Activated T-helper 2 cell treated with anti-CD3 and anti-CD28 coated beads, Interferon-gamma antibody, Interleukin-2, Interleukin-4, amounts not matched to agents 10 μg/mL and 5 μg/mL and 100 μg/mL, durations not matched to agents 14 hours and 24 hours and 36 hours (primary cell): ENCODE data around the gene IL1RN. TPM values are rescaled to one million over a fixed set of nuclear protein-coding genes. Genes with fewer than 3 reads are reported as not detected.
A peak's percentile ranks its signal among the peaks of the same experiment; 100 is the strongest.

Experiments used
- DNase-seq: peaks from one replicate; pipeline ENCODE4 v3.0.0; 2021; ENCODE audit warnings: low spot score
- H3K27ac Mint-ChIP-seq: one replicate; pipeline ENCODE4 v1.8.0; 2021; ENCODE audit warnings: mixed read lengths
- H3K27me3 Mint-ChIP-seq: one replicate; pipeline ENCODE4 v1.8.0; 2021; ENCODE audit warnings: low read depth, mixed read lengths
- H3K36me3 Mint-ChIP-seq: one replicate; pipeline ENCODE4 v1.8.0; 2021; ENCODE audit warnings: low read depth, mixed read lengths
- H3K4me1 Mint-ChIP-seq: one replicate; pipeline ENCODE4 v1.8.0; 2021; ENCODE audit warnings: low read depth, mixed read lengths
- H3K4me3 Mint-ChIP-seq: one replicate; pipeline ENCODE4 v1.8.0; 2021; ENCODE audit warnings: low read depth, mild to moderate bottlenecking, moderate library complexity, mixed read lengths
- H3K9me3 Mint-ChIP-seq: one replicate; pipeline ENCODE4 v1.8.0; 2021; ENCODE audit warnings: mixed read lengths
- intact Hi-C: fragments of 100-400 bp; cut with micrococcal nuclease; formaldehyde crosslinking; loops from one replicate; pipeline ENCODE4 v1.15.1; 2023
- total RNA-seq: library from RNA; stranded (reverse); gene quantifications from 2 replicates; pipeline ENCODE4 v1.2.3, GENCODE V29; 2022

The IL1RN gene
- total RNA-seq, 1 donor from 2014 or later, result 15.9 TPM

DNA sequence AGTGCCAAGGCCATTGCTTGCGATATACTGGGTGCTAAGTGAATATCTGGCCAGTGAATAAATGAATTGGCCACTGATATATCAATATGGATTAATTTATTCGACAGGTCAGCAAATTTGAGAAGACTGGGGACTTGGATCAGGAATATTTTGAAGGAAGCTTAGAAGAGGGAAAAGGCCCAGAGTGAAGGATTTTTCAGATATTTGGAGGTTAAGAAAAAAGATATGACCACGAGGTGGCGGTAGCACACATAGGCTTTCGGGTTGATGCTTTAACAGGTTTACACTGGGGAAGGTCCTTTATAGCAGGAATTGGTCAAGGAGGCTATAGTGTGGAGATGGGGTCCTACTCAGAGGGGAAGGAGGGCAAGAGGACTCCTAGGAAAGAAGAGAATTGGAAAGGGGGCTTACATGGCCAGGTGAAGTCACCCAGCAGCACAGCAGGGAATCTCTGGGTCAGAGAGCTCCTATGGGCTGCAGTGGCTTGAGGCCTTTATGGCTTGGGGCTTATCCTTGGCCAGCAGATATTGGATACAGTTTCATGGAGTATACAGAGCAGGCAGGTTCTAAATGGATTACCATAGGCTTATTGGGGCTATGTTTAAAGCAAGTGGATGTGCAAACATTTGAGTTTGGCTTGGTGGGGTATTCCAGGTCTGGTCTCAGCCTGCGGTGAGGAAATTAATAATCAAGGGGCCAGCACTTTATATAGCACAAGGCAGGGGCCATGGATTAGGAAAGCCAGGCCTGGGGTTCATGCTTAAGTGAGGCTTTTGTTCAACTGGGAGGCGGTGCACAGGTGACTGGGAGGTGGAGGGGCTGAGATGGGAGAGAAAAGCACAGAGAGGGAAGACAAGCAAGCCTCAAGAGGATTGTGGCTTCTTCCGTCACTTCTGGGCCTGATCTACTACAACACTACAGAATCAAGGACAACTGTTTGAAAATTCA lies 9.7 kb downstream of the IL1RN start:
- Mint-ChIP-seq H3K36me3 (no peaks in the 10 kb centered on the region), H3K4me1 (peaks cover 39% of the 10 kb centered on the region), H3K4me3 (no peak overlapping the region), H3K27me3 (no peaks in the 10 kb centered on the region), H3K27ac (no peak overlapping the region), H3K9me3 (no peaks in the 10 kb centered on the region)
- intact Hi-C loops, result loop anchor here (1.0 to 5.0 kb wide), 2 partner anchors 53 to 235 kb away; no protein-coding TSS in a partner anchor
- no peak for DNase-seq

- intact Hi-C loops, result loop anchor here (1.0 to 5.0 kb wide), 5 partner anchors 21 to 234 kb away; no protein-coding TSS in a partner anchor
- no peaks in the 10 kb centered on the region for H3K9me3 Mint-ChIP-seq
- DNase-seq, result no peak
- H3K4me3 Mint-ChIP-seq, result no peak overlapping the region
- H3K27ac Mint-ChIP-seq, result no peak overlapping the region
- H3K36me3 Mint-ChIP-seq, result no peaks in the 10 kb centered on the region
- H3K27me3 Mint-ChIP-seq, result peaks cover 2% of the 10 kb centered on the region
- peaks cover 39% of the 10 kb centered on the region for H3K4me1 Mint-ChIP-seq
Measured at GRCh38 chr2:113137827-113138226, 10.4 kb downstream of the IL1RN start.

DNA sequence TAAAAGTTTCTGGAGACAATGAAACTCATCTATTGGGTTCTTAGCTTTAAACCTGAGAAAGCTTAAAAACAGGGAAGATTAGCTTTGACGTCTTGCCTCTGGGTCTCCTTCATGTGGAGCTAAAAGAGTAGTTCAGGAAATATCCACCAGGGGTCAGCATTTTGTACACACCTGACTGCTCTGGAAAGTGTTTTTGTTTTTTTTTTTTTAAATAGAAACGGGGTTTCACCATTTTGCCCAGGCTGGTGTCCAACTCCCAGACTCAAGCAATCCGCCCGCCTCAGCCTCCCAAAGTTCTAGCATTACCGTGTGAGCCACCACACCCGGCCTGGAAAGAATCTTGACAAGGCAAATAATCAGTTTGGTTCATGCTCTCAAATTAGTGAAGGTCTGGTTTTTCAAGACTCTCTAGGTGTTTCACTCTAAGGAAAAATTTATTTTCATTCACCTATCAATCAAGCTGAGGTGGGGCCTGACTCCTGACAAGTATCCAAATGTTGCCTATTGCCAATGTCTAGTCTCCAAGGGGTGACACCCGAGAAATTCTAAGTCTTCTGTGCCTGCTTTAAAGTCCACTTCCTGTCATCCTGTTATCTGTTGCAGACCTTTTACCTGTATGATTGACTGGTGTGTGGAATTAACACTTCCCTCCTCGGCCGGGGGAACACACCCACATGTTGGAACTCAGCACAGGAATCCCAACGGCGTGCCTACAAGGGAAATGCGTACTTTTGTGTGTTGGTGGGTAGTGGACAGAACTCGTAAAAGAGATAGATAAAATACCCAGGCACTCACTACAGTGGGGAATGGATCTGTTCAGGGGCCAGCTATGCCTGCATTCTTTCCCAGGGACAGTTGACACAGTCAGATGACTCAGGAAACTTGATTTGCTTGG lies 11.3 kb downstream of the IL1RN start:
- H3K9me3 Mint-ChIP-seq, result no peaks in the 10 kb centered on the region
- no peak overlapping the region for H3K4me3 Mint-ChIP-seq
- intact Hi-C loops, result loop anchor here (1.0 to 5.0 kb wide), 4 partner anchors 20 to 234 kb away; no protein-coding TSS in a partner anchor
- H3K27ac Mint-ChIP-seq, result no peak overlapping the region
- DNase-seq, result peak; percentile 50
- peaks cover 35% of the 10 kb centered on the region for H3K4me1 Mint-ChIP-seq
- H3K36me3 Mint-ChIP-seq, result no peaks in the 10 kb centered on the region
- H3K27me3 Mint-ChIP-seq, result peaks cover 3% of the 10 kb centered on the region

GRCh38 chr2:113141451-113141850 lies 14.1 kb downstream of the IL1RN start:
- no peaks in the 10 kb centered on the region for H3K36me3 Mint-ChIP-seq
- H3K4me1 Mint-ChIP-seq, result peaks cover 28% of the 10 kb centered on the region
- intact Hi-C loops, result no loop called here
- H3K27me3 Mint-ChIP-seq, result peaks cover 18% of the 10 kb centered on the region
- H3K27ac Mint-ChIP-seq, result no peak overlapping the region
- DNase-seq, result no peak
- H3K4me3 Mint-ChIP-seq, result no peak overlapping the region
- peaks cover 4% of the 10 kb centered on the region for H3K9me3 Mint-ChIP-seq

DNA sequence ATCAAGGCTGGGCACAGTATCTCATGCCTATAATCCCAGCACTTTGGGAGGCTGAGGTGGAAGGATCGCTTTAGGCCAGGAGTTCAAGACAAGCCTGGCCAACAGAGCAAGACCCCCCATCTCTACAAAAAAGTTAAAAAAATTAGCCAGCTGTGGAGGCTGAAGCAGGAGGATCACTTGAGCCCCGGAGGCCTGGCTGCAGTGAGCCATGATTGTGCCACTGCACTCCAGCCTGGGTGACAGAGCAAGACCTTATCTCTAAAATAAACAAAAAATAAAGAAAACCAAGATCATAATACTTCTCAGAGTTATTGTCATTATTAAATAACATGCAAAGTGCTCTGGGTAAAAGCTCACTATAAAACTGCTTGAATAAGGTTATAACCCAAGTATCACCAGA lies 14.9 kb downstream of the IL1RN start:
- peaks cover 4% of the 10 kb centered on the region for H3K9me3 Mint-ChIP-seq
- no peak overlapping the region for H3K4me3 Mint-ChIP-seq
- intact Hi-C loops, result no loop called here
- no peak overlapping the region for H3K27ac Mint-ChIP-seq
- H3K4me1 Mint-ChIP-seq, result peaks cover 22% of the 10 kb centered on the region
- DNase-seq, result no peak
- no peaks in the 10 kb centered on the region for H3K36me3 Mint-ChIP-seq
- H3K27me3 Mint-ChIP-seq, result peaks cover 18% of the 10 kb centered on the region

DNA sequence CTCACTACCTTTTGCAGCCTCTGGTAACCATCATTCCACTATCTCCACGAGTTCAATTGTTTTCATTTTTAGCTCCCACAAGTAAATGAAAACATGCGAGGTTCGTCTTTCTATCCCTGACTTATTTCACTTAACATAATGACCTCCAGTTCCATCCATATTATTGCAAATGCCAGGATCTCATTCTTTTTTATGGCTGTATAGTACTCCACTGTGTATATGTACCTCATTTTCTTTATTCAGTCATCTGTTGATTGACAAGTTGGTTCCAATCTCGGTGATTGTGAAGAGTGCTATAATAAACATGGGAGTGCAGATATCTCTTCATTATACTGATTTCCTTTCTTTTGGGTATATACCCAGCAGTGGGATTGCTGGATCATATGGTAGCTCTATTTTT lies 16.9 kb downstream of the IL1RN start:
- Mint-ChIP-seq H3K9me3 (peaks cover 4% of the 10 kb centered on the region), H3K27me3 (peaks cover 22% of the 10 kb centered on the region), H3K4me3 (no peak overlapping the region), H3K36me3 (no peaks in the 10 kb centered on the region), H3K27ac (no peak overlapping the region), H3K4me1 (peaks cover 4% of the 10 kb centered on the region)
- intact Hi-C loops, result no loop called here
- DNase-seq, result no peak

- Mint-ChIP-seq H3K36me3 (no peaks in the 10 kb centered on the region), H3K27ac (no peak overlapping the region), H3K9me3 (peaks cover 4% of the 10 kb centered on the region), H3K4me3 (no peak overlapping the region), H3K4me1 (no peaks in the 10 kb centered on the region), H3K27me3 (peaks cover 21% of the 10 kb centered on the region)
- DNase-seq, result no peak
- intact Hi-C loops, result no loop called here
Measured at GRCh38 chr2:113148606-113149552, 21.5 kb downstream of the IL1RN start.

DNA sequence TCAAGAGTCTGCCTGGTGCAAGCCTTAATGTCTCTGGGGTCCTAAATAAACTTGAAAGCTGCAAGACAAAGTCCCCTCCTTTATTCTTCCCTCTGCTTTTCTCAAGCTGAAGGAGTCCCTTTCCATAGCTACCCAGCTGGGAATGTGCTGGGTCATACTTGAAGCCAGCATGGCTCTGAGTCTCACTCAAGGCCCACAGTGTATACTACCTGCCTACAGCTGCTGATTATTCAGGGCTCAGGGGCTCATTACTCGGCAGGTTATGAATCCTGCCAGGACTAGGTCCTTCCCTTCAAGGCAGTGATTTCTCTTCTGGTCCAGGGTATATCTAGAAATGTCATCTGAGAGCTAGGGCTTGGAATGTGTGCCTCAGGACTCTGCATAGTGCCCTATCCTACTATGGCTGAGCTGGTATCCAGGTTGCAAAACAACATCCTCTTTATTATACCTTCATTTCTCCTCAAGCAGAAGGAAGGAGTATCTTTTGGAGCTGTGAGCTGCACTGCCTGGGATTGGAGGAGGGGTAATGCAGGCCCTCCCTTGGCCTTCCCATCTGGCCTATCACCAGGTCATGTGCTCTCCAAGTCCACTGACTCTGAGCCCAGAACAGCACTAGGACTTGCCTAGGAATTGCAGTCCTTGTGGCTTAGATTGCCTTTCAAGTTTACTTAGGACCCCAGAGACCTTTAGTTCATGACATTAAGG lies 22.3 kb downstream of the IL1RN start:
- H3K36me3 Mint-ChIP-seq, result no peaks in the 10 kb centered on the region
- H3K4me3 Mint-ChIP-seq, result no peak overlapping the region
- no peaks in the 10 kb centered on the region for H3K9me3 Mint-ChIP-seq
- H3K27me3 Mint-ChIP-seq, result peaks cover 19% of the 10 kb centered on the region
- no peaks in the 10 kb centered on the region for H3K4me1 Mint-ChIP-seq
- DNase-seq, result no peak
- no peak overlapping the region for H3K27ac Mint-ChIP-seq
- intact Hi-C loops, result no loop called here

DNA sequence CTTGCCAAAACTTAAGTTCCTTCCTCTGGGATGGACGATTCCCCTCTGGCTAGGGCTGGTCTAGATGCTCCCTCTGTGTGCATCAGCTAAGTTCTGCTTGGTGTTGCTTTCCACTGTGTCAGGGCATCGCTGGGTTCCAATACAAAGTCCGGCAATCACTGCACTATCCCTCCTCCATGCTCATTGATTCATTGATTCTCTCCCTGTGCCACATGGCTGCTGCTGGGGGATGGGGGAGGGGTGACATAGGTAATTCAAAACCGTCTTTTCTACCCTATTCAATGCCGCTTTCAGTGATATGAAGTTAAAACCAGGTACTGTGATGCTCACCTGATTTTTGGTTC lies 22.8 kb downstream of the IL1RN start:
- Mint-ChIP-seq H3K27ac (no peak overlapping the region), H3K4me1 (no peaks in the 10 kb centered on the region), H3K4me3 (no peak overlapping the region), H3K27me3 (peaks cover 24% of the 10 kb centered on the region), H3K9me3 (no peaks in the 10 kb centered on the region), H3K36me3 (no peaks in the 10 kb centered on the region)
- intact Hi-C loops, result no loop called here
- no peak for DNase-seq

DNA sequence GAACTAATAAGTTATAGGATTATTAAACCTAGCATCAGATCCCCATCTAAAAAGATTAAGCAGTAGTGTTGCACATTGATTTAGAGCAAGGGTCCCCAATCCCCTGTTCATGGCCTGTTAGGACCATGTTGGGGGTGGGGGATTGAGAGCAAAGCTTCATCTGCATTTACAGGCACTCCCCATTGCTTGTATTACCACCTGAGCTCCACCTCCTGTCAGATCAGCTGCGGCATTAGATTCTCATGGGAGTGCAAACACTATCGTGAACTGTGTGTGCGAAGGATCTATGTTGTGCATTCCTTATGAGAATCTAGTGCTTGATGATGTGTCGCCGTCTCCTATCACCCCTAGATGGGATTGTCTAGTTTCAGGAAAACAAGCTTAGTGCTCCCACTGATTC lies 27.9 kb downstream of the IL1RN start:
- Mint-ChIP-seq H3K4me1 (peaks cover 19% of the 10 kb centered on the region), H3K4me3 (no peak overlapping the region), H3K27me3 (peaks cover 12% of the 10 kb centered on the region), H3K36me3 (peaks cover 3% of the 10 kb centered on the region), H3K27ac (no peak overlapping the region), H3K9me3 (no peaks in the 10 kb centered on the region)
- no peak for DNase-seq
- intact Hi-C loops, result no loop called here

DNA sequence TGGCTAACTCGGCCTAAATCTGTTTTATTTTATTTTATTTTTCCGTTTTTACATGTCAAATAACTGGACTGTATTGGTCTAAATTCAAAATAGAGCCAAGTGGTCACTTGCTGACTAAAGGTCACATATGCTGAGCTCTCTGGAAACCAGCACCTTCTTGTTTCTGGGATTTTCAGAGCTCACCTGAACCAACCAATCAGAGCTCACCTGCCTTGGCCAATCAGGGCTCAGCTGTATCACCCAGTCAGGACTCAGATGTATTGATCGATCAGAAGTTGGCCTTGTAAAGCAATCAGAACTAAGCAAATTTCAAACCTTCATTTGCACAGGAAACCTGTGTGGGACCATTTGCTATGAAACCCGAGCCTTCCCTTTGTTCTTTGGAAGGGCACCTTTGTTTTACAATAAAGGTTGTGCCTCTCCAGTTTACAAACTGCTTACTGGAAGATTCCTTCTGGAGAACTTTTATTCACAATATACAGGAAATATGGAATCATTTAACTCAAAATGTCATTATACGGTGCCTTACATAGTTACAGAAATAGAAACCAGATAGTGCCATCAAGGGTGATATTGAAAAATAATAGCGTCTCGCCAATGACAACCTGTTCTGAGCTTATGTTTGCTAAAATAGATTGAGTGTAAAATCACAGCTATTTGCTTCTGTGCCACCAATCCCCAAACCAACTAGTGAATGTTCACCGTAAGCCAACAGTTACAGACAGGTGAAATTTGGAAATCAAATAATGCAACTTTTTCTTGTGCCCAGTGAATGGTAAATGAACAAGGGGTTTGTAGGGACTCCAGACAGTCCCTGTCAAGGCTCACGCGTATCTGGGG lies 29.1 kb downstream of the IL1RN start:
- H3K27ac Mint-ChIP-seq, result peak overlapping the region; percentile 38

More for the DNA sequence above, 29.1 kb downstream of the IL1RN start:
- Mint-ChIP-seq H3K27me3 (peaks cover 12% of the 10 kb centered on the region), H3K36me3 (peaks cover 3% of the 10 kb centered on the region), H3K9me3 (no peaks in the 10 kb centered on the region), H3K4me3 (peak overlapping the region; percentile 64), H3K4me1 (peaks cover 19% of the 10 kb centered on the region)
- no peak for DNase-seq
- intact Hi-C loops, result loop anchor here (2.0 kb wide), 1 partner anchor 18 kb away; no protein-coding TSS in a partner anchor
